ENCODE data around the gene TSPAN9. TPM values are rescaled to one million over a fixed set of nuclear protein-coding genes. Genes with fewer than 3 reads are reported as not detected.

Gene TSPAN9
- total RNA-seq, 1 donor from 2014 or later: 17.7 TPM

DNA sequence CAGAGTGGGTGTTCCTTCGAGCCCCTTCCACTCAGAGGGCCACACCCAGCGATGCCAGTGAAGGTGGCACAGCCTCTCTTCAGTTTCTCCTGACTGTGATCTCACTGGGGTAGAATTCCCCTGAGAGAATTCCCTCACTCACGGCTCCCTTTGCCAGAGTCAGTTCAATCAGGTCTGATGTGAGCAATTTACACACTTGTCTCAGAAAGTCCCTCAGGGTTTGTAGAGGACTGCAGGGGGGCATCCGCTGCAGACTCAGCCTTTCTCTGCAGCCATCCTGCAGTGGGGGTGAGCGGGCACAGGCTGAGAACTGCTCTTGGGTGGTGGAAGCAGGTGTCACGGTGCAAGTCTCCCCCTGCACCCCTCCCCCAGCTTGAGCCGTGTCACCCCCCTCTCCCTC is 208.4 kb downstream of the TSPAN9 start:
- no peak for DNase-seq (ENCODE audit: low read depth)
- Histone ChIP-seq H3K27me3 (ENCODE audit: control insufficient read depth, insufficient read depth, low read length) (no peaks in the 10 kb centered on the region), H3K4me3 (ENCODE audit: low read depth, low read length) (no peak overlapping the region), H3K36me3 (ENCODE audit: control insufficient read depth, insufficient read depth, low read length) (no peaks in the 10 kb centered on the region)
- no peak for TF ChIP-seq CTCF (IDR thresholded peaks at IDR 0.05; ENCODE audit: insufficient read depth, low read length, poor library complexity, severe bottlenecking)

DNA sequence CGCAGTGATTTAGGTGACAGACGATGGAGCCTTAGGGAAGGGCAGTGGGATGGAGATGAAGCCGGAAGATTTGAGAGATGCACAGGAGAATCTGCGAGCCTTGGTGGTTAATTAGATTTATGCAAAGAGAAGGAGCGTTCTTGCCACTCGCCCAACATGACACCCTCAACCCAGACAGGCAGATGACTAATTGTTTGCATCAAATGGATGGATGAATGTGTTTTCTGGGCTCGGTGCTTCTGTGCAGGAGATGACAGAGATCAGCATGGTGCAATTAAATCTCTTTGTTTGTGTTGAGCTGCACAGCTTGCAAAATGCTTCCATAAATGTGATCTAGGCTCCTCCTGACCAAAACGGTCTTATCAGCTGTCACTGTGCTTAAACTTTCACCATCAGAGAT is 211.5 kb downstream of the TSPAN9 start:
- TF ChIP-seq CTCF (IDR thresholded peaks at IDR 0.05; ENCODE audit: insufficient read depth, low read length, poor library complexity, severe bottlenecking): no peak
- no peaks in the 10 kb centered on the region for H3K36me3 ChIP-seq (ENCODE audit: control insufficient read depth, insufficient read depth, low read length)
- H3K4me3 ChIP-seq (ENCODE audit: low read depth, low read length): no peak overlapping the region
- DNase-seq (ENCODE audit: low read depth): no peak
- H3K27me3 ChIP-seq (ENCODE audit: control insufficient read depth, insufficient read depth, low read length): no peaks in the 10 kb centered on the region

DNA sequence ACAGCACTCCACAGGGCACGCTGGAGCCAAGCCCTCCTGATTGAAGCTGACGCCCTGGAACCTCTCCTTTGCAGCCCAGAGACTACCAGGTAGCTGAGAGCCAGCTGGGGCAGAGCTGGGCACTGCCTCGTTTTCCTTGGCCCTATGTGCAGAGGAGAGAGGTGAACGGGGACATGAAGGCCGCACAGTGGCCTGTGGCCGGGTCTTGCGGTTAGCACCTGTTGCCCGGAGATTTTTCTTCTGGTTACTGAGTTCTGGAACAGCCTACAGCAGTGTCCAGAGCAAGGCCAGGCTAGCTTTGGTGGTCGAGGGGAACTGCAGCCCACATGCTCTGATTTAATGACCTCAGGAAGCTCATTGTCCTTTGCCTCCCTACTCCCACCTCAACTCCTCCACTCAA is 212.5 kb downstream of the TSPAN9 start:
- Histone ChIP-seq H3K36me3 (ENCODE audit: control insufficient read depth, insufficient read depth, low read length) (no peaks in the 10 kb centered on the region), H3K27me3 (ENCODE audit: control insufficient read depth, insufficient read depth, low read length) (no peaks in the 10 kb centered on the region), H3K4me3 (ENCODE audit: low read depth, low read length) (no peak overlapping the region)
- no peak for DNase-seq (ENCODE audit: low read depth)
- no peak for TF ChIP-seq CTCF (IDR thresholded peaks at IDR 0.05; ENCODE audit: insufficient read depth, low read length, poor library complexity, severe bottlenecking)

- H3K4me3 ChIP-seq (ENCODE audit: low read depth, low read length): no peak overlapping the region
- H3K36me3 ChIP-seq (ENCODE audit: control insufficient read depth, insufficient read depth, low read length): no peaks in the 10 kb centered on the region
- no peak for TF ChIP-seq CTCF (IDR thresholded peaks at IDR 0.05; ENCODE audit: insufficient read depth, low read length, poor library complexity, severe bottlenecking)
- H3K27me3 ChIP-seq (ENCODE audit: control insufficient read depth, insufficient read depth, low read length): no peaks in the 10 kb centered on the region
- no peak for DNase-seq (ENCODE audit: low read depth)
Observed at GRCh38 chr12:3291939-3292338, 214.8 kb downstream of the TSPAN9 start.

- Histone ChIP-seq H3K27me3 (ENCODE audit: control insufficient read depth, insufficient read depth, low read length) (no peaks in the 10 kb centered on the region), H3K4me3 (ENCODE audit: low read depth, low read length) (no peak overlapping the region), H3K36me3 (ENCODE audit: control insufficient read depth, insufficient read depth, low read length) (no peaks in the 10 kb centered on the region)
- no peak for TF ChIP-seq CTCF (IDR thresholded peaks at IDR 0.05; ENCODE audit: insufficient read depth, low read length, poor library complexity, severe bottlenecking)
- DNase-seq (ENCODE audit: low read depth): no peak
Observed at GRCh38 chr12:3292677-3293412, 215.7 kb downstream of the TSPAN9 start.

Data from kidney epithelial cell (primary cell).